ENCODE data around the gene EPHB2.

Gene EPHB2

DNA sequence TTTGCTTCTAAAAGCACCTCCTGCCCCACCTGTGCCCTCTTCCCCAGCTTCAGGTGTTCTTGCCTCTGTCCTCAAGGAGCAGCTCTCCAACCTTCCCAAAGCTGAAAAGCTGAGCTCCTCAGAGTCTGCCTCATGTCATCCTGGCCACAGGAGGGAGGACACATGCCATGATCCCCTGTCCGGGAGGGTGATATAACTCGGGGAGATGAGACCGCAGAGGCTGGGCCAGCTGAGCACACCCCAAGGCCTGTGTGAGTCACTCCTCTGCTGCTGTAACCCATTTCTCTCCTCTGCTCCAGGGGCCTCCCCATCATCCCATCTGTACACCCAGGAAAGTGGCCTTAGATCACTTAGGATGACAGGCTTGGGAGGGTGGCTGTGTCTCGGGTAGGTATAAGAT lies 49.8 kb downstream of the EPHB2 start:
- Histone ChIP-seq H3K27me3 (ENCODE audit: control insufficient read depth in 3 of 3, insufficient read depth in 3 of 3, low read depth in 1 of 3, low read length in 3 of 3) (no peaks in the 10 kb centered on the region), H3K14ac (ENCODE audit: low read length) (no peak overlapping the region), H3K27ac (replicated peaks; ENCODE audit: low read length) (no peak overlapping the region), H2AFZ (ENCODE audit: low read length) (no peak overlapping the region), H3K4me2 (ENCODE audit: insufficient read depth, low read length, poor library complexity, severe bottlenecking) (no peak overlapping the region), H2BK12ac (ENCODE audit: low read length) (no peak overlapping the region), H2BK120ac (ENCODE audit: low read depth, low read length) (no peak overlapping the region), H3K79me1 (ENCODE audit: low read depth, low read length) (peaks cover 2% of the 10 kb centered on the region), H3K9me3 (replicated peaks in 1 of 2; ENCODE audit: control insufficient read depth in 2 of 2, insufficient read depth in 1 of 2, low read depth in 1 of 2, low read length in 2 of 2) (no peaks in the 10 kb centered on the region), H2BK5ac (ENCODE audit: low read length) (no peak overlapping the region), H3K18ac (ENCODE audit: low read length) (no peak overlapping the region), H2AK5ac (ENCODE audit: low read depth, low read length) (no peak overlapping the region), H3K4me1 (ENCODE audit: control insufficient read depth in 2 of 2, insufficient read depth in 1 of 2, low read depth in 1 of 2, low read length in 2 of 2) (peaks cover 0 to 5% of the 10 kb centered on the region in 2 donors), H2BK15ac (ENCODE audit: low read length) (no peak overlapping the region), H4K8ac (ENCODE audit: low read depth, low read length) (no peak overlapping the region), H4K91ac (ENCODE audit: low read depth, low read length, poor library complexity) (no peak overlapping the region), H3K23ac (ENCODE audit: low read depth, low read length, poor library complexity) (no peak overlapping the region), H3K4ac (ENCODE audit: low read length) (no peak overlapping the region), H3K9ac (ENCODE audit: low read depth, low read length, poor library complexity) (peak overlapping the region; percentile 72), H3K36me3 (replicated peaks in 1 of 2; ENCODE audit: control insufficient read depth in 2 of 2, insufficient read depth in 2 of 2, low read length in 2 of 2) (no peaks in the 10 kb centered on the region), H3K4me3 (ENCODE audit: low read length in 2 of 2) (no peak overlapping the region)
- no CpG with 5 or more reads among the region's 4 CpGs for WGBS, 2 donors (ENCODE audit: extremely low coverage in 2 of 2, insufficient read length in 2 of 2, insufficient replicate concordance in 1 of 2)
- no peak for DNase-seq (ENCODE audit: low spot score)

DNA sequence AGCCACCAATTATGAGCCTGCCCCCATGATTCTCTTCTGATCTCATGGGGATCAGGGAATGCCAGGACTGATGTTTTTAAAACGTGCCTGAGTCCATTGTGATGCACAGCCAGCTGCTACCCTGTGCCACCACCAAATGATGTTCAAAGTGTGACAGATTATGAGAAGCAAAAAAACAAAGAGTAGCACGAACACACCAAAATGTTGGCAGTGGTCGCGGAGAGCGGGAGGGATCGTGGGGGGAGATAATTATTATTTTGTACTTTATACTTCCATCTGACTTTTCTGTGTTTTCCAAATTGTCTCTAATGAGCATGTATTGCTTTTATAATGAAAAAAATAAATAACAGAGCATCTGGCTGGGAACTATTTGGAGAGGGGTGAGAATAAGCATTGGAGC lies 50.5 kb downstream of the EPHB2 start:
- peaks cover 2% of the 10 kb centered on the region for H3K79me1 ChIP-seq (ENCODE audit: low read depth, low read length)
- H3K4ac ChIP-seq (ENCODE audit: low read length) = no peak overlapping the region
- no peak overlapping the region for H2BK5ac ChIP-seq (ENCODE audit: low read length)
- DNase-seq (ENCODE audit: low spot score) = no peak
- no CpG with 5 or more reads among the region's 6 CpGs for WGBS, 2 donors (ENCODE audit: extremely low coverage in 2 of 2, insufficient read length in 2 of 2, insufficient replicate concordance in 1 of 2)
- H3K9me3 ChIP-seq (replicated peaks in 1 of 2; ENCODE audit: control insufficient read depth in 2 of 2, insufficient read depth in 1 of 2, low read depth in 1 of 2, low read length in 2 of 2) = no peaks in the 10 kb centered on the region
- no peak overlapping the region for H2BK12ac ChIP-seq (ENCODE audit: low read length)
- no peak overlapping the region for H3K4me2 ChIP-seq (ENCODE audit: insufficient read depth, low read length, poor library complexity, severe bottlenecking)
- no peaks in the 10 kb centered on the region for H3K36me3 ChIP-seq (replicated peaks in 1 of 2; ENCODE audit: control insufficient read depth in 2 of 2, insufficient read depth in 2 of 2, low read length in 2 of 2)
- H2AK5ac ChIP-seq (ENCODE audit: low read depth, low read length) = no peak overlapping the region
- no peak overlapping the region for H3K4me3 ChIP-seq (ENCODE audit: low read length in 2 of 2)
- H3K27me3 ChIP-seq (ENCODE audit: control insufficient read depth in 3 of 3, insufficient read depth in 3 of 3, low read depth in 1 of 3, low read length in 3 of 3) = no peaks in the 10 kb centered on the region
- H2AFZ ChIP-seq (ENCODE audit: low read length) = no peak overlapping the region
- H4K91ac ChIP-seq (ENCODE audit: low read depth, low read length, poor library complexity) = no peak overlapping the region
- H3K4me1 ChIP-seq (ENCODE audit: control insufficient read depth in 2 of 2, insufficient read depth in 1 of 2, low read depth in 1 of 2, low read length in 2 of 2) = peaks cover 0 to under 1% of the 10 kb centered on the region in 2 donors
- no peak overlapping the region for H3K18ac ChIP-seq (ENCODE audit: low read length)
- H4K8ac ChIP-seq (ENCODE audit: low read depth, low read length) = no peak overlapping the region
- no peak overlapping the region for H3K14ac ChIP-seq (ENCODE audit: low read length)
- no peak overlapping the region for H2BK15ac ChIP-seq (ENCODE audit: low read length)
- H3K27ac ChIP-seq (replicated peaks; ENCODE audit: low read length) = no peak overlapping the region
- no peak overlapping the region for H3K9ac ChIP-seq (ENCODE audit: low read depth, low read length, poor library complexity)
- no peak overlapping the region for H2BK120ac ChIP-seq (ENCODE audit: low read depth, low read length)
- H3K23ac ChIP-seq (ENCODE audit: low read depth, low read length, poor library complexity) = no peak overlapping the region

DNA sequence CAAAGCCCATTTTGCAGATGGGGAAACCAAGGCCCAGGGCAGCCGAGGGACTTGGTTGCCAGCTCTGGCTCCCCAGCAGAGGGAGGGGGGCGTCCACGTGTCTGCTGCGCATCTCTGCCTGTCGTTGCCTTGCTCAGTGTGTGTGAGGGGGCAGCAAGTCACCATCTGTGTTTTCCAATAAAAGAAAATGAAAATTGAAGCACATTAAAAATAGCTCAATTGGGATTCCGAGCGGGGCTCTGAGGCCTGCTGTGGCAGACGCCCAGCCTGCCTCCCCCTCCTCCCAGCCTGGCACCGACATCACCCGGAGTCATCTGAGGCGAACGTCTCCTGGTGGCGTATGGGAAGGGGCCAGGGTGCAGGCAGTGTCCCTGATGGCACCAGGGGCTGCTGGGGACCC lies 51.2 kb downstream of the EPHB2 start:
- H2BK5ac ChIP-seq (ENCODE audit: low read length) = no peak overlapping the region
- H2AFZ ChIP-seq (ENCODE audit: low read length) = no peak overlapping the region
- peaks cover 2% of the 10 kb centered on the region for H3K79me1 ChIP-seq (ENCODE audit: low read depth, low read length)
- no peak overlapping the region for H3K4me3 ChIP-seq (ENCODE audit: low read length in 2 of 2)
- no peak overlapping the region for H3K4me2 ChIP-seq (ENCODE audit: insufficient read depth, low read length, poor library complexity, severe bottlenecking)
- no peak overlapping the region for H3K23ac ChIP-seq (ENCODE audit: low read depth, low read length, poor library complexity)
- no peak overlapping the region for H4K8ac ChIP-seq (ENCODE audit: low read depth, low read length)
- H3K27me3 ChIP-seq (ENCODE audit: control insufficient read depth in 3 of 3, insufficient read depth in 3 of 3, low read depth in 1 of 3, low read length in 3 of 3) = no peaks in the 10 kb centered on the region
- WGBS, 2 donors (ENCODE audit: extremely low coverage in 2 of 2, insufficient read length in 2 of 2, insufficient replicate concordance in 1 of 2) = no CpG with 5 or more reads among the region's 13 CpGs
- no peaks in the 10 kb centered on the region for H3K4me1 ChIP-seq (ENCODE audit: control insufficient read depth in 2 of 2, insufficient read depth in 1 of 2, low read depth in 1 of 2, low read length in 2 of 2)
- no peak for DNase-seq (ENCODE audit: low spot score)
- H2AK5ac ChIP-seq (ENCODE audit: low read depth, low read length) = no peak overlapping the region
- no peaks in the 10 kb centered on the region for H3K36me3 ChIP-seq (replicated peaks in 1 of 2; ENCODE audit: control insufficient read depth in 2 of 2, insufficient read depth in 2 of 2, low read length in 2 of 2)
- no peak overlapping the region for H2BK12ac ChIP-seq (ENCODE audit: low read length)
- no peak overlapping the region for H3K14ac ChIP-seq (ENCODE audit: low read length)
- H3K9me3 ChIP-seq (replicated peaks in 1 of 2; ENCODE audit: control insufficient read depth in 2 of 2, insufficient read depth in 1 of 2, low read depth in 1 of 2, low read length in 2 of 2) = no peaks in the 10 kb centered on the region
- H2BK15ac ChIP-seq (ENCODE audit: low read length) = no peak overlapping the region
- no peak overlapping the region for H4K91ac ChIP-seq (ENCODE audit: low read depth, low read length, poor library complexity)
- H3K18ac ChIP-seq (ENCODE audit: low read length) = peak overlapping the region; percentile 58
- no peak overlapping the region for H2BK120ac ChIP-seq (ENCODE audit: low read depth, low read length)
- H3K4ac ChIP-seq (ENCODE audit: low read length) = no peak overlapping the region
- no peak overlapping the region for H3K9ac ChIP-seq (ENCODE audit: low read depth, low read length, poor library complexity)
- H3K27ac ChIP-seq (replicated peaks; ENCODE audit: low read length) = no peak overlapping the region

DNA sequence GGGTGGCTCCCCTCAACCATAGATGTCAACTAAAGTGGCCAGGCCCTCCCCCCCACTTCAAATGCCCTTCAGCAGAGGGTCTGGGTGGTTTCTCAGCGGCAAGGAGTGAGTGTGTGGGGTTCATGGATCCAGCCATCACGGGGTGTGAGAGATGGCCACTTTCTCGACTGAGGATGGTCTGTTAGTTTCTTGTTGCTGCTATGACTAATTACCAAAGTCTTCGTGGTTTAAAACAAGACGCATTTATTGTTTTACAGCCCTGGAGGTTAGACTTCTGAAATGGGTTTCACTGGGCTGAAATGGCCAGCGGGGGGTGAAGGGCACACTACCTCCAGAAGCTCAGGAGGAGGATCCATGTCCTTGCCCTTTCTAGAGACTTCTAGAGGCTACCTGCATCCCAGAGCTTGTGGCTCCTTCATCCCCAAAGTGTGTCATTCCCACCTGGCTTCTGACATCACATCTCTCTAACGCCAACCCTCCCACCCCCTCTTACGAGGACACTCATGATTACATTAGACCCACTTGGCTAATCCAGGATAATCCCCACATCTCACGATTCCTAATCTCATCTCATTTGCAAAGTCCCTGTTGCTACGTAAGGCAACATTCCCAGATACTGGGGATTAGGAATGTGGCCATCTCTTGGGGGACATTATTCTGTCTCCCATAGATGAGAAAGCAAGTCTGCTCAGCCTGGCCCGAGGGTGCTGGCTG lies 53.0 kb downstream of the EPHB2 start:
- Histone ChIP-seq H2BK5ac (ENCODE audit: low read length) (no peak overlapping the region), H3K18ac (ENCODE audit: low read length) (peak overlapping the region; percentile 15), H3K4me1 (ENCODE audit: control insufficient read depth in 2 of 2, insufficient read depth in 1 of 2, low read depth in 1 of 2, low read length in 2 of 2) (no peaks in the 10 kb centered on the region), H3K27me3 (ENCODE audit: control insufficient read depth in 3 of 3, insufficient read depth in 3 of 3, low read depth in 1 of 3, low read length in 3 of 3) (no peaks in the 10 kb centered on the region), H3K36me3 (replicated peaks in 1 of 2; ENCODE audit: control insufficient read depth in 2 of 2, insufficient read depth in 2 of 2, low read length in 2 of 2) (peaks cover 0 to 2% of the 10 kb centered on the region in 2 donors), H3K79me1 (ENCODE audit: low read depth, low read length) (peaks cover 2% of the 10 kb centered on the region), H3K4me3 (ENCODE audit: low read length in 2 of 2) (no peak overlapping the region), H2AK5ac (ENCODE audit: low read depth, low read length) (no peak overlapping the region), H3K4me2 (ENCODE audit: insufficient read depth, low read length, poor library complexity, severe bottlenecking) (no peak overlapping the region), H3K9me3 (replicated peaks in 1 of 2; ENCODE audit: control insufficient read depth in 2 of 2, insufficient read depth in 1 of 2, low read depth in 1 of 2, low read length in 2 of 2) (no peaks in the 10 kb centered on the region), H3K4ac (ENCODE audit: low read length) (no peak overlapping the region), H4K8ac (ENCODE audit: low read depth, low read length) (no peak overlapping the region), H3K14ac (ENCODE audit: low read length) (no peak overlapping the region), H4K91ac (ENCODE audit: low read depth, low read length, poor library complexity) (no peak overlapping the region), H2BK120ac (ENCODE audit: low read depth, low read length) (no peak overlapping the region), H2AFZ (ENCODE audit: low read length) (no peak overlapping the region), H2BK12ac (ENCODE audit: low read length) (no peak overlapping the region), H3K9ac (ENCODE audit: low read depth, low read length, poor library complexity) (no peak overlapping the region), H3K23ac (ENCODE audit: low read depth, low read length, poor library complexity) (peak overlapping the region; percentile 20), H3K27ac (replicated peaks; ENCODE audit: low read length) (no peak overlapping the region), H2BK15ac (ENCODE audit: low read length) (no peak overlapping the region)
- WGBS, 2 donors (ENCODE audit: extremely low coverage in 2 of 2, insufficient read length in 2 of 2, insufficient replicate concordance in 1 of 2) = no CpG with 5 or more reads among the region's 11 CpGs
- no peak for DNase-seq (ENCODE audit: low spot score)

Measured in neuronal stem cell (in vitro differentiated cells).